Effector CD8-positive, alpha-beta T cell (primary cell): Measurements from ENCODE around the gene GPR171.

Source experiments
- DNase-seq: peaks from one replicate; lab custom pipeline; 2025; lab: John Stamatoyannopoulos, UW

GPR171 gene

DNA sequence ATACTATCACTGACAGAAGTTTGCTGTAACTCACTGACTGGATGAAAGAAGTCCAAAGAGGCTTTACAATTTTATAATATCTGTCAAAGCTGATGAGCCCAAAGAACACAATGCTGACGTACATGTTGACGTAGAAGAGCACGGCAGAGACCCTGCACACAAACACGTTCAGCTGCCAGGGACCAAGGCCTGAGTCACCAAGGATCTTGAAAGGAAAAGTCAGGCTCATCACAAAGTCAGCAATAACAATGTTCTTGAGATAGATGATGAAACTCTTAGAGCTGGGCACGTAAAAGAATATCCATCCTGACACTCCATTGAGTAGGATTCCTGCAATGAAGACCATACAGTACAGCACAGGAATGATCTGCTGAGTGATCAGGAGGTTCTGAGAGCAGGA lies 10.9 kb upstream of the GPR171 start:
- DNase-seq, result no peak

DNA sequence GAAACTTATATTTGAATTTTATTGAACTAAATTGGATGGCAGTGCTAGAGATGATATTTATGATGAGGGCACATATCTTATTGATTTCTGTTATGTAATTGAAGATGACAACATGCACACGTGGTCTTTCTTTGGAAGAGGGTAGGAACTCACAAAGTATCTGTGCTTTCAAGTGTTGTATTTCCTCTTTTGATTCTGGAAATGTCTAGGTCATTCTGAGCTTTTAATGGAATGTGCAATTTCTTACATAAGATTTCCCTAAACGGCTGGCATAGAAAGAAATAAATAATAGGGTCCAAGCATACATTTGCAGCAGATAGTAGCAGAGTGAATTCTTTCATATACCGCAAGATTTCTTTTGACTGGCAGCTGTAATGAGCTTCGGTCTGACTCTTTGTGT lies 10.1 kb upstream of the GPR171 start:
- no peak for DNase-seq

DNA sequence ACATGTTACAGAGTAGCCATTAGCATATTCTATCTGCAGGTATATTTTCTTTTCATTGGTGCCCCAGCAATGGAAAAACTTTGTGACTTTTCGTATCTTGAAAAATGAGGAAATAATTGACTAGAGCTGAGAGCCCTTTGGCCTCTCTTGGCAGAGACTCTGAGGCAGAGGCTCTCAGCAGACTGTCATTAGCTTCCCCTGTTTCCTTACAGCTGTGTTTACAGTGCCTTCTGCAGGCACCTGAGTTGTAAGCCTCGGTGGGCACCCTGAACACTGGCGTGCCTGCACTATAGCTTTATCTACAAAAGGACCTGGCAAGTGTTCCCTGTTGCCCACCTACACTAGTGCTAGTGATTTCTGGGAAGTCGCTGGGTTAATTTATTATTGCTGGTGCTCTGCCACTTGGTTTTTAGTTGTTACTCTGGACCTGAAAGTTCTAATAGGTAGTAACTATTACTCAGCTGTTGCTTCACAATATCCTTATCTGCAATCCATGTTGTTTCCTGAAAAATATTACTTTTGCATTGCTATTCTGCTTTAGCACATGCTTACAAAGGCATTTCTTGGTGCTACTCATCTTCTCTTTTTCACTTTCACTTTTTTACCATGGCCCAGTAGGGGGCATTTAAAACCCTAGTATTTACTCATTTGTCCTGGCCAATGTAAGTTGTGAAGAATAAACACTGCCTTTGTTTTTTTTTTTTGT lies 7.8 kb upstream of the GPR171 start:
- no peak for DNase-seq

DNA sequence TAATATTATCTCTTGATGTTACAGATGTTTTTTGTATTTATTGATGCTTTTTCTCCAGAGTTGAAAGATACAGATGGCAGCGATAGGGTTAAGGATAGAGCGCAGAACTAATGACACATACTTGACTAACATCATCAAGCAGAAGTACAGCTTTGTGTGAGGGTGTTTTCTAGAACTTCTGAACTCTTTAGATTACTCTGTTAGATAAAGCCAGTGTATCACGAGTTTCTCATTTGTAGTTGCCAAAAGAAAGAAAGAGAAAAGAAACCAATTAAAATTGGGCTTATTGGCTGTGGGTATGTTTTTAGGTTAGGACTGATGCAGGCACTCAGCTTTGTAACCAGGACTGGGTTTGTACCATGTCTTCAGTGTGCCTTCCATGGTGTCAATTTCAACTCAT lies 6.6 kb upstream of the GPR171 start:
- no peak for DNase-seq

DNA sequence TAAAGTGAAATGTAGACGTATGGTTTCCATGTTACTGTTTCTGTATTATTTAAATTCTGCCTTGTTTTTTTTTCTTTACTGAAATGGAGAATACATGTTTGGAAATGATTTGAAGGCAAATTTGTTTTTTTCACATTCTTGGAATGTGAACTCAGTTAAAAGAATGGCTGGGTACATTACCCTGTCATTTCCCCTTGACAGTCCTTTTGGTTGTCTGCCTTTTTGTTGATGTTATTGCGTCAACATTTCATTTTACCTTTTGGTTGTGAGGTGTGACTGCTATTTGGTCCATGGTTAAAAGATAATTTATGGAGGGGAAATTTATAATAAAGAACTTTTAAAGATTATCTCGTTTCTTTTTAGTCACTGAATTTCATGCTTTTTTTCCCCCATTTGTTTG lies 3.2 kb upstream of the GPR171 start:
- no peak for DNase-seq

DNA sequence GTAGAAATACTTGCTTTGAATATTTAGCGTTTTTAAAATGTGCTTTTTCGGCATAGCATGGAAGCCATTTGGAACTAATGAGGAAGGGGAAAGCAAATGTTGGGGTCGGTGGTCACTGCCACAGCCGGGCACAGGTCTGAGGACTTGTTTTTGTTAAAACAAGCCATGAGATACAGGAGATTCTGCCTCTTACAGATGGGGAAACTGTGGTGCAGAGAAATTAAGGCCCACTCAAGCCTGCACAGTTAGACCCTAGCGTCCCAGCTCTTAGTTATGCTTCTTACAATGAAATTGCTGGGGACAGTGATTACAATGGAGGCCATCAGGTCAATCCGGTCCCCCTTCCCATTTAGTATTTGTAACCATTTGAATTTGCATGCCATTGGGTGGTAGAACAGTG lies 2.5 kb upstream of the GPR171 start:
- DNase-seq, result no peak

DNA sequence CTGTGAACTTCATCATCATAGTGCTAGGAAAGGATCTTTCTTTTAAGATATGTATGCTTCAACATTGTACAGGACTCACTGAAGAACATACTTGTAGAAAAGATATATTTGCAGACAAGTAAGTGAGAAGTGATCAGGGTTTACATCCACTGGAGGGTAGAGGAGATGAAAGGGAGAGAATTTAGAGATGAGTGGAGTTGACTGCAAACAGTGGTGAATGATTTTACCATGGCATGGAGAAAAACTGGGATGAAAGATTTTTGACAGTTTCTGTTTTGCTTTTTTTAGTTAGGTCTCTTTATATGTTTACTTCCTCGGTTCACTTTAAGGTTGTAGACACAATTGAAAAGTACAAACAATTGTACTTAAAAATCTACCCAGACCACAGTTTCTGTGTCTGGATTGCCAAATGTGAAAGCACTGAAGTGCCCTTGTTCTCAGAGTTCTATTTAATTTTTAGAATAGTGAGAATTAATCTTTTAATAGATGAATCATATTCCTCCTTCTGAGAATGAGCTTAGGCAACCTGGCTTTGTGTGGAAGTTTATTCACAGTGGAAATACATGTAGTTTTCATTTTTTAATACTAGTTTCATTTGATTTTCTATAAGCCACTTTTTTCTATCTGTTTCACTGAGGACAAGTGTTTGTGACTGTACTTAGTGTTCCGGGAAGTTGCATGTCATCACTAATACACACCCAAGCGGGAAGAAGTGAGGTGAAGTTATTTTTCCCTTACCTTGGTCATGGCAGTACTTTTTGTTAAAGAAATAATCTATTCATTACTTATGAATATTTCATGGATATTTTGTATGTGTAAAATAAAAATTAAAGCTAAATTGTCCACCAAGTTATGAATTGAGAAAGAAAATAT lies 1.8 kb upstream of the GPR171 start:
- DNase-seq, result no peak

DNA sequence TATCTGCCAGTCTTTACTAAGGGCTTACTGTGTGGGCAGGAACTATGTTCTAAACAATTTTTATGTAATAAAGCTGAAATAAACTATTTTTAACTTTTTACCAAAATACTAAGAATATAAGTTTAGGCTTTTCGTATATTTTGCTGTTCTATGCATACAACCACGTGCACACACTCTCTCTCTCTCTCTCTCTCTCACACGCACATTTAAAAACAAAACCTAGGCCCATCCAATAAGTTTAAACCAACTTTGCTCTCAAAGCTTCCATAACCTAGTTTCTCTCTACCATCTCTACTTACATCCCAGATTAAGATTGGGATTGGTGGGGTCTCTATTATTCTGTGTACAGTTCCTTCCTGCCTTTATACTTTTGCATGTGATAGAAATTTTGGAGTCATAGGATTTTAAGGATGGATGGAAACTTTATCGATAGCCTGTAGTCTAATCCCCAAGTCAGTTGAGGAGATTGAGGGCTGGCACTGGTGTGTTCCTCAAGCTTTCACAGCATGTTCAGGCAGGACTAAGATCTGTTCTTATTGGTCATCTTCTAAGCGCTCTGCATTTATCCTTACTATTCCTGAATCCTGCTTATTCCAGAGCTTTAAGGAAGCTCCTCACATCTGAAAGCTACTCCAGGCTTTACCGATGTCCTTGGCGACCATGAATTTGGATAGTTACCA lies 1.8 kb downstream of the GPR171 start:
- no peak for DNase-seq

DNA sequence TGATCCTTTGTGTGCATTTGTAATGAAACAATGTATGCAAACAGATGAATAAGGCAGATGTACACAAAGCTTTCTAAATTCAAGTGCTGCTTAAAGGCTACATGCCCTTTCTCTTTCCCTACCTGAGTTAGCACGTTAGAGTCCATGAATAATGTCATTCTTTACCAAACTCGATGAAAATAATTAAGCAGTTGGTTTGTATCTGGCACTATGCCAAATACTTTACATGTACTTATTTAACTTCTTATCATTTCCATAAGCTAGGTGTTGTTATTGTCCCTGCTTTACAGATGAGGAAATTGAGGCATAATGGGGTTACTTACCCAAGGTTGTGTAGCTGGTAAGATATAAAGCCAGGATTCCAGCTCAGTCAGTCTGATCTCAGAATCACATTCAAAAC lies 2.4 kb downstream of the GPR171 start:
- no peak for DNase-seq

DNA sequence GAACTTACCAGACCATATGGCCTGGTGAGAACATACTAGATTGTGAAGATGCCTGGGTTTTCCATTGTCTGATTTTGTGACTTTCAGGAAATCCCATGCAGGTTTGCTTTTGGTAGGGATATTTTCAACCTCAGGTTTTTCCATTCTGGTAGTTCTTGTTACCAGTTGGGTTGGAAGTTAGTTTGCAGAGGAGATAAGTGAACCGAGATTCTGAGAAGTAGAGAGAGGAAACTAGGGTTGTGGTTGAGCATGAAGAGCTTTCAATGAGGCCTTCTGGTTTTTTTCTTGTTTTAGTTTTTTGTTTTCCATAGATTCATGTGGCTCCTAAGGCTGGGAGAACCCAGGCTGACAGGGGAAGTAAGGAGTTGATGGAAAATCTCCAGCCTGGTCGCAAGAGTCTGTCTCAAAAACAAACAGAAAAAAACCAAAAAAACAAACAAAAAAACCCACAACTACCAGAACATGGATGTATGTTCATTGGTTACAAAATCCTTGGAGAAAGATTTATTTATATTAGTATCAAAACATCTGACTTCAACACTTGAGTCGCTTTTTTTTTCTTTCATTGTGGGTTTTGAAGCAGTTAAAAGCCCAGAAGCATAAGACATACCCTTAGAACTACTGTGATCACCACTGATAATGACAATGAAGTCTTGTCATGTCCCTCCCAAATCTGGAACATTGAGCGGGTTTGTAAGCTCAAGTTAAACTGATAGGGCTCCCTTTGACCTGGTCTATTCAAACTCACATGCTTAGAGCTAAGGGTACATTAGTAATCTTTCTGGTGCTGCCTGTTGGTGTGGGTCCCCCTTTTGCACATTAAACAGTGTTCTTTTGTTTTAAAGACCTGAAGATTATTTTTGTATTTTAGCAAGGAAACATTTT lies 3.2 kb downstream of the GPR171 start:
- no peak for DNase-seq

DNA sequence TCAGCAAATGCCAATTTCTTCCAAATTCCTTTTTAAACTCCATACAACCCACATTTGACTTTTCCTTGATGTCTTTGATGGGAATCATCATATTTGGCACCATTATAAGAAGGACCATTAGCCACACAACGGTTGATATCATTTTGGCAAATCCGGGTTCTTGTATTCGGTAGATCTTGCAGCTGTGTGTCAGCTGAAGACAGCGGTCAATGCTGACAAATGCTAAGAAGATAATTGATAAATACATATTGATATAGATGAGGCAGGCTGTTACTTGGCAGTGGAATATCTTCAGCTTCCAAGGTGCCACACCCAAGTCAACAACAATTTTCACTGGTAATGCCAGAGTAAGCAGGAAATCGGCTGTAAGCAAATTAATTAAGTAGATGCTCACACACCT lies 4.2 kb downstream of the GPR171 start:
- no peak for DNase-seq

DNA sequence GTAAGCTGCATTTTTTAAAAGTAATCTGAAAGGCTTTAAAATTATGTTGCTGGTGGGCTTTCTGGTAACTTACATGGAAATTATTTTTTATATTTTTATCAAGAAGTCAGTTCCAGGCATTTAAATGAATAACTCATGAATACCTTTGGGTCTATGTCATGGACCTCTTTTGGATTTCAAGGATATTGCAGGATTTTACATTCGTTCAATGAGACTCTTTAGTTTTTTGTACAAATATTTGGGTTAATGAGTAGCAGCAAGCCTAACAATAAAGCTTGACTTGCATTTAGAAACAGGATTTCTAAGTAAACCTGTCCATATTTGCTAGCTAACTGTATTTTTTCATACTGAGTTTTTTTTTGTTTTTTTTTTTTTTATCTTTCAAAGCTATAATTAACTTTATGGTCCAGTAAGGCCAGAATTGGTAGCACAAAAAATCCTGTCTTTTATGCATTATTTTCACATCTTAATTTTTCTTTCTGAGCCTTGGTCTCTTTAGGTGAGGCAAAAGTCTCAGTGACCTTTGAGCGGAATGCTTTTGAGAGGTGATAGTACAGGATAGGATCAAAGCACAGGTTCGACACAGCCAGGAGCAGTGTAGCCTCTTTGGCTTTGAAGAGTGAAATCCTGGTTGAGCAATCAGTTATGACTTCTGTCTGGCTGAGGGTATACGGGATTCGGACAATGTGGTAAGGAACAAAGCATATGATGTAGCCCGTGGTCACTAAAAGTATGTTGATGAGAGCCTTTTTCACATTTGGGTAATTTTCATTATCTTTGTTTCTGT lies 4.8 kb downstream of the GPR171 start:
- DNase-seq, result no peak

DNA sequence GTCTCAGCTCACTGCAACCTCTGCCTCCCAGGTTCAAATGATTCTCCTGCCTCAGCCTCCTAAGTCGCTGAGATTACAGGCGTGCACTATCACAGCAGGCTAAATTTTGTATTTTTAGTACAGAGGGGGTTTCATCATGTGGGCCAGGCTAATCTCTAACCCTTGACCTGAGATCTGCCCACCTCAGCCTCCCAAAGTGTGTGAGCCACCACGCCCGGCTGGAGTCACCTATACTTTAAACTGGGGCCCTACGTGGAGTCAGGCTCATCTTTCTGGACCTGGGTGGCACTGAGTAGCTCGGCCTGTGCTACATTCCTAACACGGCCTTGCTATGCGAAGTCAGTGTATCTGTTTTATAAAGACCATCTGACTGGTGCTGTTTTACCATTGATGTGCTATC lies 5.8 kb downstream of the GPR171 start:
- no peak for DNase-seq

DNA sequence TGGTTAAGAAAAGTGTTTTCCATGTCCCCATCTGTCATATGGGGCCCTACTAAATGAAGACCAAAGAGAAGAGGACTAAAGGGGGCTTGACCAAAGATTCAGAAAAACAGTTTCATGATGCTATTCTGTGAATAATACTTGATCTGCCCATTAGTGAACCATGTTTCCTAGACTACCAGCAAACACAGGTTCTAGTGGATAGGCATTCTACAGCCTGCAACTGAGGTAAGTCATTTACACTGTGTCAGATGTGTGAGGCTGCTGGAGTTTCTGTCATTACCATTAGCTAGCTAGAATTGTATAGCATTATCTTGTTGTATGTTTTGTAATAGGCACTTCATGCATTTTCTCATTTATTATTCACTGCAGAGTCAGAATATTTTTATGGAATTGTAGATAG lies 6.6 kb downstream of the GPR171 start:
- no peak for DNase-seq

DNA sequence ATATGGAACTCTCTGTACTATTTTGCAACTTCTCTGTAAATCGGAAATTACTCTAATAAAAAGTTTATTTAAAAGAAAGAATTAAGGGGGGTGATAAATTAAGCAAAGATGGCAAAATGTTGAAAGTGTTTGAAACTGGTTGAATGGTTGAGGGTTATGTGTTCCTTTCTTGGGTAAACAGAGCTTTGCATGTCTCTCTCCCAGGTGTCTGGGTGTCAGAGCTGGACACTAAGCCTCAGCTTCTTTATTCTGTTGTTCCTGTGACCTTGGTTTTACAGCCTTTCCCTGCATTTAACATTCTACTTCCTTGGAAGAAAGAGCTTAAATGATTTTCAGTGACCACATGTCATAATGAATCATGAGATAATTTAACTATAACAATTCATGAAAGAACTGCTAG lies 7.2 kb downstream of the GPR171 start:
- DNase-seq, result no peak

DNA sequence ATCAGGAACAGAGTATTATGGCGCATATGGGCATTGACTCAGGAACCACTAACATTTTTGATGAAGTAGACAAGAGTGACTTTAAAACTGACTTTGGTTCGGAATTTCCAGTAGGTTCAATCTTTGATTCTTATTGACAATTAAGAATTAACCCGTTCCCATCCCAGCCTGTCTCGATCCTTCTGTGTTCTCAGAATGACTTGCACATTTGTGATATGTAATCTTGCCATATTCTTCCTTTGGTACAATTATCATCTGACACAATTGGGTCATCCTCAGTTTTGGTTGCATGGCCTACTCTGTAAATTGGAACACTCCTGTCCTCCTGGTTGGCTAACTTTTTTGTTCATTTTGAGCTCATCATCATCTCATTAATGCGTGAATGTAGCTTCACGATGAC lies 10.5 kb downstream of the GPR171 start:
- DNase-seq, result no peak

DNA sequence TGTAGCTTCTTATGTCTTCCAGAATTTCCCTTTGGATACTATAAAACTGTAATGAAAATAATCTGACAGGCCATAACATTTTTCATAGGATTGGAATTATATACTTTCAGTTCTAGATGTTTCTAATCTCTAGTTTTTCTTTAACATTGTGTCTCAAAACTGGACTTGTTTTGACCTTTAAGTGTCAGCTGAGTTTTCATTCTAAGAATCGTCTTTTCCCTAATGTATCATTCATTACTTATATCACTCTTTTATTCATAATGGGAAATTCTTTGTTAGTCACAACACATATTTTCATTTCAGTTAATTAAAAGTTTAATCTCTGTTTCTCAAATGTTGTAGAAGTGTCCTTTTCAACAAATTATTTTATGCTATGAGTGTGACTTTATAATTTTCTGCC lies 11.9 kb downstream of the GPR171 start:
- no peak for DNase-seq

DNA sequence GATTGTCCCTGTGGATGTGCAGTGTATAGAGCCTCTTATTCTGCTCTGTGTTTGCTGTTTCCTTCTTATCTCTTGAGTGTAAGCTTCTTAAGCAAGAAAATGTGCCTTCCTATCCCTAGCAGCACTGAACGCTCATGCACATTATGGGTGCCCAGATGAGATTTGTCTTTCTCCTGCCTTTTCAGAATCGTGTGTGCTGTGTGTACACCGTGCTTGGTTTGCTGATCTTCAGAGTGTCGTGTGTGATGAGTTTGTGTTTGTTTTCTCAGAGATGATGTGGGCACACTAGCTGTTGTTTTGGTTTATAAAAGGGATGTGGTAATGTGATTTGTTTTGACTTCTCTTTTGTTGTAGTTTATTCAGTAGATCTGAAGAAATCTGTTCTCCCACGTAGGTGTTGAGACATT lies 19.7 kb downstream of the GPR171 start:
- no peak for DNase-seq

DNA sequence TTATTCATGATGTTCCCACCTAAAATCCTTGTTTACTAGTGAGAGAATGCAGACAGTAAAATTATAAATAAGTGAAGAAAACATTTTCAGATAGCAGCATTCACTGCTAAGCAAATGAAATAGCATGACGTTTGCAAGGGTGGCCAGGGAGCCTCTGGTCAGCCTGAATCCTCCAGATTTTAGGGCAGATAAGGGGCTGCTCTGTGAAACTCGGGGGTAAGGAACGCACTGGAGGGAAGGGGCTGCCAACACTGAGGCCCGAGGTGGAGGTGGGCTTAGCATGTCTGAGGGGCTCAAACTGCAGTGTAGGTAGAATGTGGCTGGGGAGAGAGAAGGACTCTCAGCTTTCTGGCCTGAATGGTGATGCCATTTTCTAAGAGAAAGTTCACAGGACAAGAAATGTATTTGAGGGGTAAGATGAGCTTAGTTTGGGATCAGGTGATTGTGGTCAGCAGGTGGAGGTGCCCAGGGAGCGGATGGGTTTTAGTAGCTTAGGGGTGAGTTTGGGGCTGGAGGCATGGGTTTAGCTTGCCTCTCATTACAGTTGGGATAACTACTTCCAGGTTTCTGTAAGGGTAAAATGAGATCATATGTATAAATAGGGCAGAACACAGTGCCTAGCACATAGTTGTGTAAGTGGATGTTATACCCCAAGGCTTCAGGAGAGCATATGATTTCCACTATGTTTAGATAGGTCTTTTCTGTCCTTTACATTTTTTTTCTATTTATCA lies 20.5 kb downstream of the GPR171 start:
- DNase-seq, result no peak

DNA sequence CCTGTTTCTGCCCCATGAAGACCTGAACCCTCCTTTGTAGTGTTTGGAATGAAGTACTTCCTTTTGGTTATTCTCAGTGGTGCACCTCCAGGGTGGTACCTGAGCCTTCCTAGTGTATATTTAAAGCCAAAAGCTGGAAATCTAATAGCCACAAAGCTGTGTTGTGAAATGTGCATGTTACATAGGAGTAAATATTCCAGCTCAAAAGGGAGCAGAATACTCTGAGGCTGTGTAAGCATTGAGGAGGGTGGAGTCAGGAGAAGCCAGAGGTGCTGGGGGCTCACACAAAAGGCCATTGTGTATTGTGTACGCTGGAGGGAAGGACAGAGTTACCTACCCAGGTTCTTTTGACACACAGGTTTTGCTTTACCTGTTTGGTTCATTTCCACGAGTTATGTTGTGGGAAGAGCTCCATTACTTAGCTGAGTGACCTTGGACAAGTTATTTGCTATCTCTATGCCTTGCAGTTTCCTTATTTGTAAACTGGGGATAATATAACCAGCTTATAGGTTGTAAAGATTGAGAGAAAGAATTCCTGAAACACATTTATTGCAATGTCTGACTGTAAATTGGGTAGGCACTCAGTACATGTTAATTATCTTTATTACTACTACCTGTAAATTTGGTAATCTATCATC lies 24.7 kb downstream of the GPR171 start:
- DNase-seq, result no peak
